HG02938 (cell line): ENCODE data around the gene TMEM9.
A peak's percentile ranks its signal among the peaks of the same experiment; 100 is the strongest.

ENCODE experiments used
- ATAC-seq: cut with Tn5 transposase; IDR thresholded peaks from one replicate; pipeline ENCODE4 v1.9.1; 2021; ENCODE audit warnings: mild to moderate bottlenecking, moderate library complexity; ENCODE audit not compliant: unreplicated experiment

TMEM9 gene

GRCh38 chr1:201131398-201131797 is 22.9 kb downstream of the TMEM9 start:
- ATAC-seq: no peak

- ATAC-seq: no peak
Observed at GRCh38 chr1:201128962-201129361, 25.3 kb downstream of the TMEM9 start.

GRCh38 chr1:201128476-201128875 is 25.8 kb downstream of the TMEM9 start:
- ATAC-seq: no peak

GRCh38 chr1:201127755-201128455 is 26.4 kb downstream of the TMEM9 start:
- ATAC-seq: no peak

GRCh38 chr1:201126832-201127754 is 27.2 kb downstream of the TMEM9 start, which contains the start of gene ASCL5:
TSS of gene ASCL5 (minus strand) at chr1:201127184. CDS start at chr1:201115372, 11,812 bp downstream.
- no peak for ATAC-seq

- ATAC-seq: no peak
Observed at GRCh38 chr1:201126463-201126831, 27.8 kb downstream of the TMEM9 start.

GRCh38 chr1:201125800-201126199 is 28.5 kb downstream of the TMEM9 start:
- ATAC-seq: no peak

GRCh38 chr1:201125019-201125418 is 29.3 kb downstream of the TMEM9 start:
- ATAC-seq: no peak

GRCh38 chr1:201123866-201124265 is 30.4 kb downstream of the TMEM9 start:
- ATAC-seq: no peak

- ATAC-seq: no peak
Observed at GRCh38 chr1:201122321-201122957, 31.8 kb downstream of the TMEM9 start.

- no peak for ATAC-seq
Observed at GRCh38 chr1:201119206-201120197, 34.8 kb downstream of the TMEM9 start.

GRCh38 chr1:201116091-201116490 is 38.2 kb downstream of the TMEM9 start:
- ATAC-seq: no peak

GRCh38 chr1:201115390-201115937 is 38.8 kb downstream of the TMEM9 start:
- no peak for ATAC-seq

GRCh38 chr1:201114245-201115131 is 39.8 kb downstream of the TMEM9 start:
- peak; percentile 83 for ATAC-seq

GRCh38 chr1:201113451-201114244 is 40.6 kb downstream of the TMEM9 start:
- no peak for ATAC-seq

GRCh38 chr1:201112926-201113325 is 41.3 kb downstream of the TMEM9 start:
- ATAC-seq: no peak

- ATAC-seq: no peak
Observed at GRCh38 chr1:201112173-201112731, 42.0 kb downstream of the TMEM9 start, which contains the start of gene CACNA1S. TSS of gene CACNA1S (minus strand) at chr1:201112426. CDS start at chr1:201112339, 87 bp downstream.

- ATAC-seq: no peak
Observed at GRCh38 chr1:201111672-201112071, 42.6 kb downstream of the TMEM9 start.
